Measurements from ENCODE around the gene ZNF157.

ZNF157 gene

GRCh38 chrX:47446431-47446830, 76.1 kb downstream of the ZNF157 start:
- Histone ChIP-seq H3K9me3 (ENCODE audit: control insufficient read depth, low read length) (no peaks in the 10 kb centered on the region), H3K27ac (ENCODE audit: insufficient read depth, low read depth, low read length, poor library complexity, severe bottlenecking) (no peak overlapping the region), H3K4me1 (ENCODE audit: control insufficient read depth, insufficient read depth, low read length) (no peaks in the 10 kb centered on the region), H3K4me3 (ENCODE audit: insufficient read depth, low read depth, low read length) (no peak overlapping the region), H3K27me3 (ENCODE audit: control insufficient read depth, insufficient read depth, low read length, poor library complexity, severe bottlenecking) (no peaks in the 10 kb centered on the region), H3K36me3 (ENCODE audit: control insufficient read depth, insufficient read depth, low read length) (peaks cover 25% of the 10 kb centered on the region)
- WGBS, 2 experiments = 85 to 93% methylated on average over 2 of the region's 2 CpGs

- Histone ChIP-seq H3K27ac (ENCODE audit: insufficient read depth, low read depth, low read length, poor library complexity, severe bottlenecking) (no peak overlapping the region), H3K9me3 (ENCODE audit: control insufficient read depth, low read length) (no peaks in the 10 kb centered on the region)
- WGBS, 2 experiments = 96 to 100% methylated on average over 2 of the region's 2 CpGs
These were observed 76.6 kb downstream of the ZNF157 start for GRCh38 chrX:47446971-47447370.

GRCh38 chrX:47447607-47448006, 77.2 kb downstream of the ZNF157 start:
- no peaks in the 10 kb centered on the region for H3K27me3 ChIP-seq (ENCODE audit: control insufficient read depth, insufficient read depth, low read length, poor library complexity, severe bottlenecking)
- WGBS, 2 experiments = 95 to 99% methylated on average over 10 of the region's 11 CpGs
- H3K36me3 ChIP-seq (ENCODE audit: control insufficient read depth, insufficient read depth, low read length) = peaks cover 25% of the 10 kb centered on the region
- no peak overlapping the region for H3K4me3 ChIP-seq (ENCODE audit: insufficient read depth, low read depth, low read length)
- H3K27ac ChIP-seq (ENCODE audit: insufficient read depth, low read depth, low read length, poor library complexity, severe bottlenecking) = no peak overlapping the region
- no peaks in the 10 kb centered on the region for H3K9me3 ChIP-seq (ENCODE audit: control insufficient read depth, low read length)
- no peaks in the 10 kb centered on the region for H3K4me1 ChIP-seq (ENCODE audit: control insufficient read depth, insufficient read depth, low read length)

More at GRCh38 chrX:47446971-47447370, 76.6 kb downstream of the ZNF157 start:
- Histone ChIP-seq H3K4me3 (ENCODE audit: insufficient read depth, low read depth, low read length) (no peak overlapping the region), H3K4me1 (ENCODE audit: control insufficient read depth, insufficient read depth, low read length) (no peaks in the 10 kb centered on the region), H3K36me3 (ENCODE audit: control insufficient read depth, insufficient read depth, low read length) (peaks cover 25% of the 10 kb centered on the region), H3K27me3 (ENCODE audit: control insufficient read depth, insufficient read depth, low read length, poor library complexity, severe bottlenecking) (no peaks in the 10 kb centered on the region)

GRCh38 chrX:47448165-47448806, 77.9 kb downstream of the ZNF157 start:
- Histone ChIP-seq H3K27ac (ENCODE audit: insufficient read depth, low read depth, low read length, poor library complexity, severe bottlenecking) (no peak overlapping the region), H3K4me3 (ENCODE audit: insufficient read depth, low read depth, low read length) (no peak overlapping the region), H3K9me3 (ENCODE audit: control insufficient read depth, low read length) (no peaks in the 10 kb centered on the region), H3K36me3 (ENCODE audit: control insufficient read depth, insufficient read depth, low read length) (peaks cover 25% of the 10 kb centered on the region), H3K27me3 (ENCODE audit: control insufficient read depth, insufficient read depth, low read length, poor library complexity, severe bottlenecking) (no peaks in the 10 kb centered on the region), H3K4me1 (ENCODE audit: control insufficient read depth, insufficient read depth, low read length) (no peaks in the 10 kb centered on the region)
- 96 to 100% methylated on average over 3 to 4 of the region's 6 CpGs for WGBS, 2 experiments

GRCh38 chrX:47452112-47452511, 81.7 kb downstream of the ZNF157 start:
- Histone ChIP-seq H3K36me3 (ENCODE audit: control insufficient read depth, insufficient read depth, low read length) (peaks cover 25% of the 10 kb centered on the region), H3K9me3 (ENCODE audit: control insufficient read depth, low read length) (no peaks in the 10 kb centered on the region), H3K27ac (ENCODE audit: insufficient read depth, low read depth, low read length, poor library complexity, severe bottlenecking) (no peak overlapping the region), H3K4me1 (ENCODE audit: control insufficient read depth, insufficient read depth, low read length) (no peaks in the 10 kb centered on the region), H3K4me3 (ENCODE audit: insufficient read depth, low read depth, low read length) (no peak overlapping the region), H3K27me3 (ENCODE audit: control insufficient read depth, insufficient read depth, low read length, poor library complexity, severe bottlenecking) (no peaks in the 10 kb centered on the region)
- 95 to 98% methylated on average over 8 of the region's 8 CpGs for WGBS, 2 experiments

- H3K36me3 ChIP-seq (ENCODE audit: control insufficient read depth, insufficient read depth, low read length) = no peaks in the 10 kb centered on the region
- H3K27ac ChIP-seq (ENCODE audit: insufficient read depth, low read depth, low read length, poor library complexity, severe bottlenecking) = no peak overlapping the region
- no peak overlapping the region for H3K4me3 ChIP-seq (ENCODE audit: insufficient read depth, low read depth, low read length)
- WGBS, 2 experiments = 82 to 88% methylated on average over 6 of the region's 6 CpGs
- no peaks in the 10 kb centered on the region for H3K9me3 ChIP-seq (ENCODE audit: control insufficient read depth, low read length)
- no peaks in the 10 kb centered on the region for H3K27me3 ChIP-seq (ENCODE audit: control insufficient read depth, insufficient read depth, low read length, poor library complexity, severe bottlenecking)
- H3K4me1 ChIP-seq (ENCODE audit: control insufficient read depth, insufficient read depth, low read length) = no peaks in the 10 kb centered on the region
These were observed 85.7 kb downstream of the ZNF157 start for GRCh38 chrX:47456080-47456479.

GRCh38 chrX:47458528-47458927, 88.2 kb downstream of the ZNF157 start:
- no peaks in the 10 kb centered on the region for H3K9me3 ChIP-seq (ENCODE audit: control insufficient read depth, low read length)
- WGBS, 2 experiments = 92 to 94% methylated on average over 6 of the region's 6 CpGs
- no peaks in the 10 kb centered on the region for H3K4me1 ChIP-seq (ENCODE audit: control insufficient read depth, insufficient read depth, low read length)
- H3K27ac ChIP-seq (ENCODE audit: insufficient read depth, low read depth, low read length, poor library complexity, severe bottlenecking) = no peak overlapping the region
- no peak overlapping the region for H3K4me3 ChIP-seq (ENCODE audit: insufficient read depth, low read depth, low read length)
- H3K27me3 ChIP-seq (ENCODE audit: control insufficient read depth, insufficient read depth, low read length, poor library complexity, severe bottlenecking) = no peaks in the 10 kb centered on the region
- no peaks in the 10 kb centered on the region for H3K36me3 ChIP-seq (ENCODE audit: control insufficient read depth, insufficient read depth, low read length)

- H3K27me3 ChIP-seq (ENCODE audit: control insufficient read depth, insufficient read depth, low read length, poor library complexity, severe bottlenecking) = no peaks in the 10 kb centered on the region
- no peaks in the 10 kb centered on the region for H3K4me1 ChIP-seq (ENCODE audit: control insufficient read depth, insufficient read depth, low read length)
- no peak overlapping the region for H3K4me3 ChIP-seq (ENCODE audit: insufficient read depth, low read depth, low read length)
- H3K27ac ChIP-seq (ENCODE audit: insufficient read depth, low read depth, low read length, poor library complexity, severe bottlenecking) = no peak overlapping the region
- 80 to 86% methylated on average over 1 of the region's 1 CpG for WGBS, 2 experiments
- no peaks in the 10 kb centered on the region for H3K9me3 ChIP-seq (ENCODE audit: control insufficient read depth, low read length)
- no peaks in the 10 kb centered on the region for H3K36me3 ChIP-seq (ENCODE audit: control insufficient read depth, insufficient read depth, low read length)
These were observed 90.2 kb downstream of the ZNF157 start for GRCh38 chrX:47460561-47460960.
